Measurements from ENCODE around the gene NRL. TPM values are rescaled to one million over a fixed set of nuclear protein-coding genes. Genes with fewer than 3 reads are reported as not detected.

NRL gene
- total and polyA plus RNA-seq, 2 donors from 2014 or later = 4.9 to 5.5 TPM

DNA sequence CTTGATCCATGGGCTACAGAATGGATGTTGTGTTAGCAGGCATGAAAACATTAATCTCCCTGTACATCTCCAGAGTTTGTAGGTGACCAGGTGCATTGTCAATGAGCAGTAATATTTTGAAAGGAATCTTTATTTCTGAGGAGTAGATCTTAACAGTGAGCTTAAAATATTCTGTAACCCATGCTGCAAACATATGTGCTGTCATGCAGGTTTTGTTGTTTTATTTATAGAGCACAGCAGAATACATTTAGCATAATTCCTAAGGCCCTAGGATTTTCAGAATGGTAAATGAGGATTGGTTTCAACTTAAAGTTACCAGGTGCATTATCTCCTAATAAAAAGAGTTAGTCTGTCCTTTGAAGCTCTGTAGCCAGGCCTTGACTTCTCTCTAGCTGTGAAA is 12.2 kb upstream of the NRL start:
- FAIRE-seq (no peak), DNase-seq (no peak)
- Histone ChIP-seq H3K36me3 (ENCODE audit: control insufficient read depth in 2 of 3, insufficient read depth in 3 of 3, low read length in 3 of 3) (peaks cover 0 to 17% (median 13%) of the 10 kb centered on the region in 3 donors), H3K4me1 (ENCODE audit: control insufficient read depth in 2 of 3, insufficient read depth in 2 of 3, low read depth in 1 of 3, low read length in 3 of 3) (peaks cover 0 to 10% (median 9%) of the 10 kb centered on the region in 3 donors), H3K27ac (ENCODE audit: low read depth in 2 of 2, low read length in 2 of 2) (no peak overlapping the region), H3K9me3 (ENCODE audit: control insufficient read depth in 2 of 3, insufficient read depth in 1 of 3, low read length in 3 of 3) (no peaks in the 10 kb centered on the region), H3K9ac (ENCODE audit: low read length in 3 of 3) (no peak overlapping the region), H3K27me3 (ENCODE audit: control insufficient read depth, insufficient read depth, low read length) (no peaks in the 10 kb centered on the region), H3K4me3 (ENCODE audit: low read length in 3 of 3) (no peak overlapping the region)
- TF ChIP-seq, protein P1, sequence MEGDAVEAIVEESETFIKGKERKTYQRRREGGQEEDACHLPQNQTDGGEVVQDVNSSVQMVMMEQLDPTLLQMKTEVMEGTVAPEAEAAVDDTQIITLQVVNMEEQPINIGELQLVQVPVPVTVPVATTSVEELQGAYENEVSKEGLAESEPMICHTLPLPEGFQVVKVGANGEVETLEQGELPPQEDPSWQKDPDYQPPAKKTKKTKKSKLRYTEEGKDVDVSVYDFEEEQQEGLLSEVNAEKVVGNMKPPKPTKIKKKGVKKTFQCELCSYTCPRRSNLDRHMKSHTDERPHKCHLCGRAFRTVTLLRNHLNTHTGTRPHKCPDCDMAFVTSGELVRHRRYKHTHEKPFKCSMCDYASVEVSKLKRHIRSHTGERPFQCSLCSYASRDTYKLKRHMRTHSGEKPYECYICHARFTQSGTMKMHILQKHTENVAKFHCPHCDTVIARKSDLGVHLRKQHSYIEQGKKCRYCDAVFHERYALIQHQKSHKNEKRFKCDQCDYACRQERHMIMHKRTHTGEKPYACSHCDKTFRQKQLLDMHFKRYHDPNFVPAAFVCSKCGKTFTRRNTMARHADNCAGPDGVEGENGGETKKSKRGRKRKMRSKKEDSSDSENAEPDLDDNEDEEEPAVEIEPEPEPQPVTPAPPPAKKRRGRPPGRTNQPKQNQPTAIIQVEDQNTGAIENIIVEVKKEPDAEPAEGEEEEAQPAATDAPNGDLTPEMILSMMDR (IDR thresholded peaks at IDR 0.05; ENCODE audit: borderline replicate concordance, extremely low read depth, insufficient read depth) = no peak
- intact Hi-C loops (cut with DNase I) = no loop called here

DNA sequence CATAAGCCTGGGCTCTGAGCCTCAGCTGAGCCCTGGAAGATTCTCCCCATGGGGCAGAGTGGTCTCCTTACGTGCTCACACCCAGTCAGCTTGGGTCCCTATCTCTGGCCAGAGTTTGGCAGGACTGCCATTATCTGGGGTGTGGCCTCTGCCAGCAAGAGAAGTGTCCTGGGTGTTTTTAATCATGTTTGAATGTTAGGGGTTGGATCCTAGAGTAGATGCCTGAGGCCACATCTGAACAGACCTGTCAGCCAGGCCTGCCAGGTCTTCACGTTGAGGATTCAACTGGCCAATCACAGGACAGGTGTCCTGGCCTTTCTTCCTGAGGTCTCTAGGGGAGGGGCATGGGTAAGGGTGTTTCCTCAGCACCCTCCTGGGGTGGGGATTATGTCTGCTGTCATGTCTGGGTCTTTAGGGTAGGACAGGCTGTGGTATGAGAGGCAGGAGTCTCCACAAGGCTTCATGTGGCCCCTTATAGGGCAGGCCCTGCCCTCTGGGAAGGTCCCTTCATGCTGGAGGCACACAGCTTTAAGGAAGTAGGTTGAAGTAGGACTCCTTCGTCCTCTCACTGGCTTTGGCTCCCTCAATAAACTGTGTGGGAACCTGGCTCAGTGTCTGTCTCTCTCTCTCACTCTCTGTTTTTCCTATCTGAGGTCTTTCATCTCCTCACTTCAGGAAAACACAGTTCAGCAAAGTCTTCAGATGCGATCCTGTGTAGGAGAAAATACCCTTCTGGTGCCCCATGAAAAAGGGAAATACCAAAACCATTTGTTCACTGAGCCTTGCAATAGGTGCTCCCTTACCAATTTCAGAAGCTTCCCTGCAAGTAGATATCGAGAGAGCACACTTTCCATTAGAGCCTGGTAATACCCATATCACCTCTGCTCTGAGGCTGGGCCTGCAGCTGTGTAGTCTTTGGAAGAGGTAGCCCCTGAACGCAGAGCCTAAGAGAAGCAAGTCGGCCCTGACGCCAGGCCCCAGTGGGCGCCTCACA is 9.0 kb upstream of the NRL start:
- intact Hi-C loops (cut with DNase I) = no loop called here
- Histone ChIP-seq H3K36me3 (ENCODE audit: control insufficient read depth in 2 of 3, insufficient read depth in 3 of 3, low read length in 3 of 3) (peaks cover 7 to 44% (median 36%) of the 10 kb centered on the region in 3 donors), H3K9ac (ENCODE audit: low read length in 3 of 3) (no peak overlapping the region), H3K9me3 (ENCODE audit: control insufficient read depth in 2 of 3, insufficient read depth in 1 of 3, low read length in 3 of 3) (no peaks in the 10 kb centered on the region), H3K4me3 (ENCODE audit: low read length in 3 of 3) (no peak overlapping the region), H3K27me3 (ENCODE audit: control insufficient read depth, insufficient read depth, low read length) (no peaks in the 10 kb centered on the region), H3K27ac (ENCODE audit: low read depth in 2 of 2, low read length in 2 of 2) (no peak overlapping the region), H3K4me1 (ENCODE audit: control insufficient read depth in 2 of 3, insufficient read depth in 2 of 3, low read depth in 1 of 3, low read length in 3 of 3) (no peaks in the 10 kb centered on the region)
- TF ChIP-seq, protein P1 (IDR thresholded peaks at IDR 0.05; ENCODE audit: borderline replicate concordance, extremely low read depth, insufficient read depth) = no peak
- FAIRE-seq = no peak
- DNase-seq = no peak

- DNase-seq (no peak), FAIRE-seq (no peak)
- Histone ChIP-seq H3K9me3 (ENCODE audit: control insufficient read depth in 2 of 3, insufficient read depth in 1 of 3, low read length in 3 of 3) (no peaks in the 10 kb centered on the region), H3K9ac (ENCODE audit: low read length in 3 of 3) (no peak overlapping the region), H3K4me3 (ENCODE audit: low read length in 3 of 3) (no peak overlapping the region), H3K27me3 (ENCODE audit: control insufficient read depth, insufficient read depth, low read length) (no peaks in the 10 kb centered on the region), H3K36me3 (ENCODE audit: control insufficient read depth in 2 of 3, insufficient read depth in 3 of 3, low read length in 3 of 3) (peaks cover 9 to 52% (median 44%) of the 10 kb centered on the region in 3 donors), H3K27ac (ENCODE audit: low read depth in 2 of 2, low read length in 2 of 2) (no peak overlapping the region), H3K4me1 (ENCODE audit: control insufficient read depth in 2 of 3, insufficient read depth in 2 of 3, low read depth in 1 of 3, low read length in 3 of 3) (no peaks in the 10 kb centered on the region)
- TF ChIP-seq, protein P1 (IDR thresholded peaks at IDR 0.05; ENCODE audit: borderline replicate concordance, extremely low read depth, insufficient read depth) = no peak
- intact Hi-C loops (cut with DNase I) = no loop called here
These were observed 8.1 kb upstream of the NRL start for GRCh38 chr14:24122898-24123297.
